B cell (primary cell): ENCODE measurements around the gene SEPTIN3. TPM values are rescaled to one million over a fixed set of nuclear protein-coding genes. Genes with fewer than 3 reads are reported as not detected.

Experiments
- ATAC-seq: fragments of 200-7000 bp; cut with Tn5 transposase; one replicate; pipeline ENCODE4 v1.10.0; 2021; ENCODE audit warnings: low read depth, mild to moderate bottlenecking, moderate number of reproducible peaks, moderate library complexity
- CTCF ChIA-PET: fragments of 350-600 bp; sonication (Branson Sonifier 250); formaldehyde crosslinking; loops from one replicate; lab custom pipeline; 2021; ENCODE audit warnings: antibody characterized with exemption, inconsistent platforms; lab: Charles Lee
- POLR2A ChIA-PET: fragments of 350-600 bp; sonication (Branson Sonifier 250); formaldehyde crosslinking; loops from one replicate; lab custom pipeline; 2021; ENCODE audit warnings: antibody characterized with exemption; lab: Charles Lee
- DNase-seq: peaks from one replicate; pipeline ENCODE4 v3.0.0; 2013
- H2AFZ ChIP-seq: 2 replicates; pipeline ENCODE4 v1.6.1; 2012; ENCODE audit warnings: mild to moderate bottlenecking, low read depth, low read length; ENCODE audit not compliant: insufficient read depth, poor library complexity, severe bottlenecking
- H3K27ac ChIP-seq, 2 donors: 1 replicate in 1 of 2; 2 replicates in 1 of 2; pipeline ENCODE4 v1.5.1; 2012 to 2013; ENCODE audit warnings: low read length in 2 of 2, mild to moderate bottlenecking in 2 of 2, moderate library complexity in 1 of 2
- H3K27me3 ChIP-seq, 4 experiments: fragments of 200-600 bp in 1 of 4; sonication (generic) in 1 of 4; replicated peaks in 1 of 4; 1 replicate in 2 of 4; 2 replicates in 2 of 4; pipeline versions ENCODE4 v1.6.1 to v1.7.0; 2013 to 2016; ENCODE audit warnings: low read length in 3 of 4, mild to moderate bottlenecking in 2 of 4, mixed read lengths in 1 of 4, moderate library complexity in 1 of 4; ENCODE audit not compliant: insufficient read depth in 4 of 4, control insufficient read depth in 3 of 4; ENCODE audit errors: control extremely low read depth in 1 of 4
- H3K36me3 ChIP-seq, 2 experiments: replicated peaks in 1 of 2; 1 replicate in 1 of 2; 2 replicates in 1 of 2; pipeline versions ENCODE4 v1.6.1 to v1.7.1; 2013; ENCODE audit warnings: low read length in 1 of 2; ENCODE audit not compliant: insufficient read depth in 2 of 2, control insufficient read depth in 1 of 2; ENCODE audit errors: control extremely low read depth in 1 of 2, extremely low read depth in 1 of 2
- H3K4me1 ChIP-seq, 2 donors: fragments of 200-600 bp in 1 of 2; sonication (generic) in 1 of 2; 1 replicate in 1 of 2; 2 replicates in 1 of 2; pipeline versions ENCODE4 v1.5.1 to v1.6.1; 2013 to 2017; ENCODE audit warnings: low read length in 2 of 2; ENCODE audit not compliant: control insufficient read depth in 2 of 2, insufficient read depth in 2 of 2
- H3K4me2 ChIP-seq: replicated peaks from 2 replicates; pipeline ENCODE3; 2012; ENCODE audit warnings: mild to moderate bottlenecking, low read depth, low read length; ENCODE audit not compliant: poor library complexity, severe bottlenecking
- H3K4me3 ChIP-seq, 5 experiments: fragments of 200-600 bp in 1 of 5; sonication (generic) in 1 of 5; 1 replicate in 3 of 5; 2 replicates in 2 of 5; pipeline versions ENCODE4 v1.5.1 to v1.7.0; 2011 to 2016; ENCODE audit warnings: low read length in 4 of 5, mild to moderate bottlenecking in 4 of 5, low read depth in 2 of 5, control low read depth in 1 of 5, moderate library complexity in 1 of 5; ENCODE audit not compliant: insufficient read depth in 1 of 5; ENCODE audit errors: control extremely low read depth in 1 of 5, extremely low read depth in 1 of 5
- H3K79me2 ChIP-seq: fragments of 200-600 bp; sonication (generic); one replicate; pipeline ENCODE4 v1.6.0; 2016; ENCODE audit warnings: low read length; ENCODE audit not compliant: control insufficient read depth, insufficient read depth
- H3K9ac ChIP-seq: fragments of 200-600 bp; sonication (generic); 2 replicates; pipeline ENCODE4 v1.6.1; 2017; ENCODE audit warnings: mild to moderate bottlenecking, low read length, moderate library complexity
- H3K9me3 ChIP-seq, 3 donors: one replicate each; pipeline versions ENCODE4 v1.6.1 to v1.7.1; 2013; ENCODE audit warnings: low read length in 2 of 3; ENCODE audit not compliant: control insufficient read depth in 2 of 3, insufficient read depth in 1 of 3; ENCODE audit errors: control extremely low read depth in 1 of 3
- H4K20me1 ChIP-seq: 2 replicates; pipeline ENCODE4 v1.6.0; 2012; ENCODE audit warnings: mild to moderate bottlenecking, low read length; ENCODE audit not compliant: insufficient read depth, control insufficient read depth, poor library complexity, severe bottlenecking
- H3K27ac Mint-ChIP-seq: one replicate; pipeline ENCODE4 v1.8.0; 2021; ENCODE audit warnings: mixed read lengths
- H3K27me3 Mint-ChIP-seq: one replicate; pipeline ENCODE4 v1.8.0; 2021; ENCODE audit warnings: mixed read lengths
- H3K4me1 Mint-ChIP-seq: one replicate; pipeline ENCODE4 v1.8.0; 2021; ENCODE audit warnings: mixed read lengths
- H3K4me3 Mint-ChIP-seq: one replicate; pipeline ENCODE4 v1.8.0; 2021; ENCODE audit warnings: mixed read lengths
- H3K9me3 Mint-ChIP-seq: one replicate; pipeline ENCODE4 v1.8.0; 2022; ENCODE audit warnings: mixed read lengths; ENCODE audit not compliant: insufficient read depth
- CTCF ChIP-seq: fragments of 200-600 bp; IDR thresholded peaks from one replicate; pipeline ENCODE4 v1.8.0; 2022; ENCODE audit warnings: antibody characterized with exemption, mild to moderate bottlenecking
- EZH2 ChIP-seq: IDR thresholded peaks from 2 replicates; pipeline ENCODE4 v1.6.1; 2012; ENCODE audit warnings: borderline replicate concordance, low read depth, mild to moderate bottlenecking, moderate library complexity, low read length; ENCODE audit not compliant: insufficient read depth, poor library complexity, severe bottlenecking
- WGBS: methylation state at CpG from one replicate; pipeline ENCODE4 v1.1.5; 2013; ENCODE audit warnings: missing lambda C conversion rate; ENCODE audit not compliant: insufficient coverage; 5-methylcytosine and 5-hydroxymethylcytosine counted together
- intact Hi-C: fragments of 100-400 bp; cut with micrococcal nuclease; formaldehyde crosslinking; loops from one replicate; pipeline ENCODE4 v1.10.0; 2022
- polyA plus RNA-seq: library from polyadenylated mRNA; depleted of rRNA; stranded (reverse); fragments of >200 nt; gene quantifications from 2 replicates; pipeline ENCODE4 v1.2.3, GENCODE V29; 2012
- total RNA-seq, 2 donors: library from RNA; stranded (reverse); fragments of 120-200 nt in 1 of 2; gene quantifications; 1 replicate in 1 of 2; 2 replicates in 1 of 2; pipeline versions ENCODE4 v1.2.3 to v1.2.4, GENCODE V29; 2013 to 2022

The SEPTIN3 gene
- total and polyA plus RNA-seq, 2 donors (not counting 1 experiment from before 2014, with no cell fraction given), result 0.06 to 0.39 TPM

GRCh38 chr22:41979423-41980250 lies 10.4 kb downstream of the SEPTIN3 start:
- DNase-seq (no peak), ATAC-seq (no peak)
- Mint-ChIP-seq H3K9me3 (no peaks in the 10 kb centered on the region), H3K4me3 (no peak overlapping the region), H3K4me1 (peaks cover 15% of the 10 kb centered on the region), H3K27ac (no peak overlapping the region), H3K27me3 (peaks cover 31% of the 10 kb centered on the region)
- no peak overlapping the region for H3K4me2 ChIP-seq
- ChIA-PET POLR2A (no interaction called here), CTCF (interaction anchor here (0.7 kb wide), 1 partner anchor 464 kb away, joined by 4 read pairs; no protein-coding TSS in a partner anchor)
- intact Hi-C loops, result no loop called here
- H2AFZ ChIP-seq, result no peak overlapping the region
- no peak overlapping the region for H3K9ac ChIP-seq
- 69% methylated on average over 3 of the region's 9 CpGs for WGBS
- H3K27me3 ChIP-seq, result peaks cover 0 to 36% (median 18%) of the 10 kb centered on the region in 4 experiments
- H3K36me3 ChIP-seq, result no peaks in the 10 kb centered on the region
- H3K4me3 ChIP-seq, result no peak overlapping the region
- no peaks in the 10 kb centered on the region for H3K79me2 ChIP-seq
- peaks cover 0 to 2% (median 0%) of the 10 kb centered on the region in 3 donors for H3K9me3 ChIP-seq
- no peak overlapping the region for H3K27ac ChIP-seq
- TF ChIP-seq EZH2 (no peak), CTCF (no peak)
- no peaks in the 10 kb centered on the region for H4K20me1 ChIP-seq
- H3K4me1 ChIP-seq, result peaks cover 10 to 12% of the 10 kb centered on the region in 2 donors

GRCh38 chr22:41982865-41983264 lies 13.6 kb downstream of the SEPTIN3 start:
- H3K9ac ChIP-seq, result no peak overlapping the region
- ATAC-seq, result no peak
- intact Hi-C loops, result no loop called here
- POLR2A ChIA-PET, result no interaction called here
- H3K36me3 ChIP-seq, result no peaks in the 10 kb centered on the region
- DNase-seq, result no peak
- H3K27ac ChIP-seq, result no peak overlapping the region
- H3K27ac Mint-ChIP-seq, result no peak overlapping the region
- no peak overlapping the region for H2AFZ ChIP-seq
- no peak overlapping the region for H3K4me3 Mint-ChIP-seq
- TF ChIP-seq EZH2, result no peak
- no peak for TF ChIP-seq CTCF
- no peak overlapping the region for H3K4me2 ChIP-seq
- peaks cover 17% of the 10 kb centered on the region for H3K27me3 Mint-ChIP-seq
- no peaks in the 10 kb centered on the region for H3K4me1 ChIP-seq
- CTCF ChIA-PET, result no interaction called here
- H4K20me1 ChIP-seq, result no peaks in the 10 kb centered on the region
- no peak overlapping the region for H3K4me3 ChIP-seq
- WGBS, result 100% methylated on average over 4 of the region's 5 CpGs
- H3K27me3 ChIP-seq, result peaks cover 0 to 15% (median under 1%) of the 10 kb centered on the region in 4 experiments
- H3K79me2 ChIP-seq, result no peaks in the 10 kb centered on the region
- no peaks in the 10 kb centered on the region for H3K4me1 Mint-ChIP-seq
- no peaks in the 10 kb centered on the region for H3K9me3 ChIP-seq
- H3K9me3 Mint-ChIP-seq, result no peaks in the 10 kb centered on the region
